Adrenal gland (tissue), 12 donors: Measurements from ENCODE around the gene MT1F. TPM values are rescaled to one million over a fixed set of nuclear protein-coding genes. Genes with fewer than 3 reads are reported as not detected.
"Not testable (repeated sequence)": the region's sequence is repeated elsewhere in the genome, so short reads cannot be mapped to it uniquely, and the experiment has no call there.

ENCODE experiments used
- DNase-seq, 7 donors: peaks; one replicate each; pipeline ENCODE4 v3.0.0-alpha.2; 2019 to 2020
- H3K27ac ChIP-seq, 5 donors: fragments of 200-600 bp; sonication (generic) in 4 of 5; 1 replicate in 3 of 5; 2 replicates in 2 of 5; pipeline versions ENCODE4 v1.5.1 to v1.8.0; 2016 to 2020; ENCODE audit warnings: mild to moderate bottlenecking in 1 of 5
- H3K27me3 ChIP-seq: fragments of 200-600 bp; 2 replicates; pipeline ENCODE4 v1.8.0; 2021
- H3K36me3 ChIP-seq, 2 donors: fragments of 200-600 bp; replicated peaks in 1 of 2; 1 replicate in 1 of 2; 2 replicates in 1 of 2; pipeline versions ENCODE4 v1.5.1 to v1.8.0; 2018 to 2022
- H3K4me1 ChIP-seq, 2 donors: fragments of 200-600 bp; replicated peaks in 1 of 2; 1 replicate in 1 of 2; 2 replicates in 1 of 2; pipeline versions ENCODE4 v1.5.1 to v1.8.0; 2018 to 2021
- H3K4me3 ChIP-seq, 4 donors: fragments of 200-600 bp; sonication (generic) in 3 of 4; one replicate each; pipeline ENCODE4 v1.5.1; 2016 to 2018
- H3K9me3 ChIP-seq, 3 donors: fragments of 200-600 bp; sonication (generic) in 1 of 3; replicated peaks in 1 of 3; 1 replicate in 2 of 3; 2 replicates in 1 of 3; pipeline versions ENCODE4 v1.5.1 to v1.8.0; 2016 to 2021
- CTCF ChIP-seq, 6 experiments: fragments of 450-650 bp in 4 of 6; fragments of 200-600 bp in 2 of 6; sonication (generic) in 1 of 6; IDR thresholded peaks; 1 replicate in 5 of 6; 2 replicates in 1 of 6; pipeline versions ENCODE4 v1.5.1 to v1.8.0; 2016 to 2021; ENCODE audit warnings: antibody characterized with exemption in 6 of 6, mild to moderate bottlenecking in 2 of 6, moderate library complexity in 1 of 6
- POLR2A ChIP-seq, 2 donors: fragments of 450-650 bp; IDR thresholded peaks; one replicate each; pipeline ENCODE4 v1.6.1; 2017; ENCODE audit warnings: antibody characterized with exemption in 2 of 2, mild to moderate bottlenecking in 2 of 2, moderate library complexity in 1 of 2
- WGBS, 4 donors: extraction: QIAGEN DNeasy Blood & Tissue Kit in 2 of 4; methylation state at CpG; one replicate each; pipeline versions ENCODE4 v1.1.5 to v1.1.7; 2013 to 2017; 5-methylcytosine and 5-hydroxymethylcytosine counted together
- intact Hi-C, 2 donors: fragments of 100-400 bp; cut with DNase I; formaldehyde crosslinking; loops; one replicate each; pipeline versions ENCODE4 v1.14.1 to v1.15.0; 2022 to 2023
- polyA plus RNA-seq, 3 donors: library from polyadenylated mRNA; stranded (reverse); fragments of 200-250 nt in 2 of 3; fragments of 350-450 nt in 1 of 3; fragmentation: Illumina TruSeq in 1 of 3; extraction: RNeasy Lipid Tissue Mini Kit (QIAGEN cat#74804) in 1 of 3; gene quantifications; one replicate each; pipeline ENCODE4 v1.2.3, GENCODE V29; 2013 to 2014
- total RNA-seq, 9 donors: library from RNA; depleted of rRNA in 4 of 9; stranded (reverse); fragments of >200 nt in 4 of 9; fragments of 120-200 nt in 1 of 9; fragmentation: NEBNext Ultra II Directional in 1 of 9; extraction: Animal tissue kit (Norgen Biotek cat#: 25700) in 1 of 9; gene quantifications; one replicate each; pipeline versions ENCODE4 v1.1.0 to v1.2.4, GENCODE V29; 2013 to 2023
- donor health status: healthy with polysubstance abuse.
- donor health status: Bipolar disorder and iron deficiency.
- donor health status: DM: yes; HTN: yes; CAD: no.
- donor health status: DM: no; HTN: no; CAD: no.
- donor health status: DM: no; HTN: no; CAD: no.
- donor health status: DM: yes; HTN: yes; CAD: no.

MT1F gene
- total and polyA plus RNA-seq, 12 donors, result 10.8 to 204 (median 44.8) TPM

- no peak for DNase-seq
- Histone ChIP-seq H3K27ac (no peak overlapping the region), H3K4me3 (no peak overlapping the region), H3K4me1 (peaks cover 0 to 7% of the 10 kb centered on the region in 2 donors), H3K27me3 (peaks cover 10% of the 10 kb centered on the region), H3K9me3 (no peaks in the 10 kb centered on the region), H3K36me3 (no peaks in the 10 kb centered on the region)
- 39 to 61% (median 44%) methylated on average over 18 to 19 of the region's 19 CpGs for WGBS, 4 donors
- TF ChIP-seq POLR2A (IDR thresholded peaks at IDR 0.05), result no peak
- TF ChIP-seq CTCF (IDR thresholded peaks at IDR 0.05), result no peak
- intact Hi-C loops, result no loop called here
Observed at GRCh38 chr16:56669840-56670619, 12.3 kb downstream of the MT1F start.

- DNase-seq, result no peak
- no peaks in the 10 kb centered on the region for H3K36me3 ChIP-seq
- intact Hi-C loops, result no loop called here
- H3K4me3 ChIP-seq, result no peak overlapping the region
- TF ChIP-seq CTCF (IDR thresholded peaks at IDR 0.05), result no peak
- TF ChIP-seq POLR2A (IDR thresholded peaks at IDR 0.05), result no peak
- H3K27ac ChIP-seq, result no peak overlapping the region
- 56 to 84% (median 73%) methylated on average over 2 of the region's 2 CpGs for WGBS, 4 donors
- H3K9me3 ChIP-seq, result no peaks in the 10 kb centered on the region
- peaks cover 0 to 7% of the 10 kb centered on the region in 2 donors for H3K4me1 ChIP-seq
- H3K27me3 ChIP-seq, result peaks cover 10% of the 10 kb centered on the region
Observed at GRCh38 chr16:56670620-56670934, 12.8 kb downstream of the MT1F start.

- H3K27ac ChIP-seq, DNase-seq, H3K9me3 ChIP-seq, intact Hi-C loops, H3K4me3 ChIP-seq, H3K36me3 ChIP-seq: not testable (repeated sequence)
- Histone ChIP-seq H3K4me1 (peaks cover 0 to 10% of the 10 kb centered on the region in 2 donors), H3K27me3 (peaks cover 10% of the 10 kb centered on the region)
- 29 to 48% (median 36%) methylated on average over 2 of the region's 2 CpGs for WGBS, 4 donors
Observed at GRCh38 chr16:56671691-56672090, 13.9 kb downstream of the MT1F start.

- H3K27ac ChIP-seq, DNase-seq, H3K4me3 ChIP-seq, intact Hi-C loops, H3K36me3 ChIP-seq, H3K9me3 ChIP-seq: not testable (repeated sequence)
- Histone ChIP-seq H3K4me1 (peaks cover 0 to 10% of the 10 kb centered on the region in 2 donors), H3K27me3 (peaks cover 10% of the 10 kb centered on the region)
- WGBS, 4 donors, result 63 to 89% (median 80%) methylated on average over 3 of the region's 3 CpGs
Observed at GRCh38 chr16:56672171-56672570, 14.4 kb downstream of the MT1F start.

GRCh38 chr16:56672761-56673536 is 15.2 kb downstream of the MT1F start:
- Histone ChIP-seq H3K36me3 (no peaks in the 10 kb centered on the region), H3K4me3 (no peak overlapping the region), H3K4me1 (peaks cover 0 to 8% of the 10 kb centered on the region in 2 donors), H3K9me3 (no peaks in the 10 kb centered on the region), H3K27me3 (peaks cover 8% of the 10 kb centered on the region), H3K27ac (no peak overlapping the region)
- no peak for DNase-seq
- WGBS, 4 donors, result 87 to 92% (median 90%) methylated on average over 11 of the region's 11 CpGs
- intact Hi-C loops, result no loop called here
- TF ChIP-seq CTCF (IDR thresholded peaks at IDR 0.05), result no peak
- no peak for TF ChIP-seq POLR2A (IDR thresholded peaks at IDR 0.05)
